ENCODE results near the gene EHD1. TPM values are rescaled to one million over a fixed set of nuclear protein-coding genes. Genes with fewer than 3 reads are reported as not detected.

The EHD1 gene
- total RNA-seq, 5 donors from 2014 or later (not counting 1 experiment from before 2014, with no cell fraction given) = 126 to 286 (median 269) TPM

GRCh38 chr11:64839335-64839734 is 39.1 kb downstream of the EHD1 start:
- peaks cover 0 to 18% of the 10 kb centered on the region in 2 experiments for H3K4me1 ChIP-seq (ENCODE audit: control insufficient read depth in 1 of 2, extremely low read depth in 1 of 2, insufficient read depth in 2 of 2, low read length in 2 of 2)
- Mint-ChIP-seq H3K27me3 (no peaks in the 10 kb centered on the region), H3K4me1 (peaks cover 7 to 13% (median 9%) of the 10 kb centered on the region in 3 donors), H3K27ac (no peak overlapping the region), H3K4me3 (no peak overlapping the region), H3K36me3 (peaks cover 3% of the 10 kb centered on the region), H3K9me3 (no peaks in the 10 kb centered on the region)
- no peak overlapping the region for H3K27ac ChIP-seq (ENCODE audit: low read length)
- H3K4me3 ChIP-seq (ENCODE audit: control insufficient read depth in 1 of 2, extremely low read depth in 1 of 2, low read length in 1 of 2) = no peak overlapping the region
- ATAC-seq (replicated peaks in 1 of 4) = no peak
- CTCF ChIA-PET = no interaction called here
- no peaks in the 10 kb centered on the region for H3K9me3 ChIP-seq
- no peak for DNase-seq
- POLR2A ChIA-PET = no interaction called here
- peaks cover 11 to 17% of the 10 kb centered on the region in 2 donors for H3K36me3 ChIP-seq (ENCODE audit: control insufficient read depth in 2 of 2, extremely low read depth in 1 of 2, insufficient read depth in 1 of 2, low read length in 1 of 2)
- H3K27me3 ChIP-seq (replicated peaks in 1 of 2; ENCODE audit: control insufficient read depth in 2 of 2, extremely low read depth in 1 of 2, insufficient read depth in 2 of 2, low read length in 1 of 2) = no peaks in the 10 kb centered on the region
- WGBS (ENCODE audit: insufficient coverage) = 92% methylated on average over 12 of the region's 13 CpGs

- no peak for ATAC-seq (replicated peaks in 1 of 4)
- DNase-seq = no peak
- no peaks in the 10 kb centered on the region for H3K9me3 ChIP-seq
Measured at GRCh38 chr11:64838600-64839334, 39.7 kb downstream of the EHD1 start.

GRCh38 chr11:64837887-64838351 is 40.5 kb downstream of the EHD1 start:
- DNase-seq (no peak), ATAC-seq (replicated peaks in 1 of 4) (no peak)
- no peaks in the 10 kb centered on the region for H3K9me3 ChIP-seq
- peaks cover 0 to 6% of the 10 kb centered on the region in 2 experiments for H3K4me1 ChIP-seq (ENCODE audit: control insufficient read depth in 1 of 2, extremely low read depth in 1 of 2, insufficient read depth in 2 of 2, low read length in 2 of 2)
- no peak overlapping the region for H3K27ac ChIP-seq (ENCODE audit: low read length)
- Mint-ChIP-seq H3K9me3 (no peaks in the 10 kb centered on the region), H3K4me1 (peaks cover 0 to 1% (median under 1%) of the 10 kb centered on the region in 3 donors), H3K36me3 (peaks cover 3% of the 10 kb centered on the region), H3K27me3 (no peaks in the 10 kb centered on the region), H3K27ac (no peak overlapping the region), H3K4me3 (no peak overlapping the region)
- CTCF ChIA-PET = interaction anchor here in 1 of 2 donors (1.0 kb wide), 1 partner anchor 256 kb away, joined by 3 read pairs; no protein-coding TSS in a partner anchor
- peaks cover 11 to 23% of the 10 kb centered on the region in 2 donors for H3K36me3 ChIP-seq (ENCODE audit: control insufficient read depth in 2 of 2, extremely low read depth in 1 of 2, insufficient read depth in 1 of 2, low read length in 1 of 2)
- POLR2A ChIA-PET = no interaction called here
- no peak overlapping the region for H3K4me3 ChIP-seq (ENCODE audit: control insufficient read depth in 1 of 2, extremely low read depth in 1 of 2, low read length in 1 of 2)
- no peaks in the 10 kb centered on the region for H3K27me3 ChIP-seq (replicated peaks in 1 of 2; ENCODE audit: control insufficient read depth in 2 of 2, extremely low read depth in 1 of 2, insufficient read depth in 2 of 2, low read length in 1 of 2)
- 95% methylated on average over 8 of the region's 10 CpGs for WGBS (ENCODE audit: insufficient coverage)

More at GRCh38 chr11:64838600-64839334, 39.7 kb downstream of the EHD1 start:
- H3K4me3 ChIP-seq (ENCODE audit: control insufficient read depth in 1 of 2, extremely low read depth in 1 of 2, low read length in 1 of 2) = no peak overlapping the region
- H3K4me1 ChIP-seq (ENCODE audit: control insufficient read depth in 1 of 2, extremely low read depth in 1 of 2, insufficient read depth in 2 of 2, low read length in 2 of 2) = peaks cover 0 to 13% of the 10 kb centered on the region in 2 experiments
- H3K4me1 Mint-ChIP-seq = peaks cover 3 to 9% (median 6%) of the 10 kb centered on the region in 3 donors
- H3K27me3 Mint-ChIP-seq = no peaks in the 10 kb centered on the region
- peaks cover 11 to 18% of the 10 kb centered on the region in 2 donors for H3K36me3 ChIP-seq (ENCODE audit: control insufficient read depth in 2 of 2, extremely low read depth in 1 of 2, insufficient read depth in 1 of 2, low read length in 1 of 2)
- ChIA-PET POLR2A (no interaction called here), CTCF (no interaction called here)
- no peaks in the 10 kb centered on the region for H3K27me3 ChIP-seq (replicated peaks in 1 of 2; ENCODE audit: control insufficient read depth in 2 of 2, extremely low read depth in 1 of 2, insufficient read depth in 2 of 2, low read length in 1 of 2)
- H3K36me3 Mint-ChIP-seq = peaks cover 3% of the 10 kb centered on the region
- WGBS (ENCODE audit: insufficient coverage) = 99% methylated on average over 17 of the region's 28 CpGs
- H3K27ac ChIP-seq (ENCODE audit: low read length) = no peak overlapping the region
- H3K4me3 Mint-ChIP-seq = no peak overlapping the region
- H3K27ac Mint-ChIP-seq = no peak overlapping the region
- no peaks in the 10 kb centered on the region for H3K9me3 Mint-ChIP-seq

GRCh38 chr11:64836448-64837072 is 41.9 kb downstream of the EHD1 start:
- Histone ChIP-seq H3K4me3 (ENCODE audit: control insufficient read depth in 1 of 2, extremely low read depth in 1 of 2, low read length in 1 of 2) (no peak overlapping the region), H3K27ac (ENCODE audit: low read length) (no peak overlapping the region), H3K9me3 (no peaks in the 10 kb centered on the region), H3K4me1 (ENCODE audit: control insufficient read depth in 1 of 2, extremely low read depth in 1 of 2, insufficient read depth in 2 of 2, low read length in 2 of 2) (peaks cover 0 to 6% of the 10 kb centered on the region in 2 experiments), H3K36me3 (ENCODE audit: control insufficient read depth in 2 of 2, extremely low read depth in 1 of 2, insufficient read depth in 1 of 2, low read length in 1 of 2) (peaks cover 11 to 25% of the 10 kb centered on the region in 2 donors), H3K27me3 (replicated peaks in 1 of 2; ENCODE audit: control insufficient read depth in 2 of 2, extremely low read depth in 1 of 2, insufficient read depth in 2 of 2, low read length in 1 of 2) (no peaks in the 10 kb centered on the region)
- ATAC-seq (replicated peaks in 1 of 4) (no peak), DNase-seq (no peak)
- Mint-ChIP-seq H3K27me3 (no peaks in the 10 kb centered on the region), H3K9me3 (no peaks in the 10 kb centered on the region), H3K4me3 (no peak overlapping the region), H3K36me3 (peaks cover 10% of the 10 kb centered on the region), H3K27ac (no peak overlapping the region), H3K4me1 (no peaks in the 10 kb centered on the region)
- WGBS (ENCODE audit: insufficient coverage) = 91% methylated on average over 5 of the region's 16 CpGs
- CTCF ChIA-PET = interaction anchor here (0.5 to 1.0 kb wide), 4 partner anchors 9 to 477 kb away, joined by 3 to 5 read pairs (median 4); no protein-coding TSS in a partner anchor
- POLR2A ChIA-PET = interaction anchor here in 1 of 2 donors (0.6 kb wide), 1 partner anchor 329 kb away, joined by 4 read pairs; no protein-coding TSS in a partner anchor

GRCh38 chr11:64835616-64836447 is 42.6 kb downstream of the EHD1 start:
- Mint-ChIP-seq H3K4me1 (no peaks in the 10 kb centered on the region), H3K9me3 (no peaks in the 10 kb centered on the region), H3K36me3 (peaks cover 10% of the 10 kb centered on the region), H3K4me3 (no peak overlapping the region), H3K27ac (no peak overlapping the region), H3K27me3 (no peaks in the 10 kb centered on the region)
- ATAC-seq (replicated peaks in 1 of 4) = no peak
- no peak overlapping the region for H3K4me3 ChIP-seq (ENCODE audit: control insufficient read depth in 1 of 2, extremely low read depth in 1 of 2, low read length in 1 of 2)
- CTCF ChIA-PET = interaction anchor here (0.5 to 0.6 kb wide), 2 partner anchors 51 to 478 kb away, joined by 5 read pairs; no protein-coding TSS in a partner anchor
- no peak for DNase-seq
- no peak overlapping the region for H3K27ac ChIP-seq (ENCODE audit: low read length)
- H3K36me3 ChIP-seq (ENCODE audit: control insufficient read depth in 2 of 2, extremely low read depth in 1 of 2, insufficient read depth in 1 of 2, low read length in 1 of 2) = peaks cover 11 to 29% of the 10 kb centered on the region in 2 donors
- no peaks in the 10 kb centered on the region for H3K9me3 ChIP-seq
- WGBS (ENCODE audit: insufficient coverage) = 89% methylated on average over 12 of the region's 17 CpGs
- H3K4me1 ChIP-seq (ENCODE audit: control insufficient read depth in 1 of 2, extremely low read depth in 1 of 2, insufficient read depth in 2 of 2, low read length in 2 of 2) = peaks cover 0 to 6% of the 10 kb centered on the region in 2 experiments
- H3K27me3 ChIP-seq (replicated peaks in 1 of 2; ENCODE audit: control insufficient read depth in 2 of 2, extremely low read depth in 1 of 2, insufficient read depth in 2 of 2, low read length in 1 of 2) = no peaks in the 10 kb centered on the region
- POLR2A ChIA-PET = interaction anchor here in 1 of 2 donors (0.5 kb wide), 1 partner anchor 14 kb away, joined by 4 read pairs; no protein-coding TSS in a partner anchor

Data from T-cell (primary cell).